HCT116 (cell line): ENCODE results near the gene CISD3. TPM values are rescaled to one million over a fixed set of nuclear protein-coding genes. Genes with fewer than 3 reads are reported as not detected.

Experiments used
- ATAC-seq: fragments of 200-7000 bp; cut with Tn5 transposase; 2 replicates; pipeline ENCODE4 v1.9.1; 2020; ENCODE audit warnings: mild to moderate bottlenecking, moderate library complexity
- BruUV-seq: library from RNA; stranded (reverse); fragments of 400-500 nt; replicated peaks from 2 replicates; lab custom pipeline; 2021; lab: Mats Ljungman, UMichigan
- CTCF ChIA-PET: fragments of 300-600 bp; sonication (Branson Sonifier 250); formaldehyde crosslinking; loops from one replicate; lab custom pipeline; 2021; ENCODE audit warnings: antibody characterized with exemption; lab: Charles Lee
- POLR2A ChIA-PET: fragments of 300-600, 350-600 bp; sonication (Branson Sonifier 250); formaldehyde crosslinking; loops from one replicate; lab custom pipeline; 2021; ENCODE audit warnings: antibody characterized with exemption; lab: Charles Lee
- RAD21 ChIA-PET, 2 experiments: fragments of 300-600 bp; sonication (Branson Sonifier 250); formaldehyde crosslinking; loops; one replicate each; lab custom pipeline; 2023; ENCODE audit warnings: low total read pairs in 2 of 2; ENCODE audit not compliant: uncharacterized antibody in 2 of 2, unreplicated experiment in 2 of 2, low non-redundant PET in 1 of 2; lab: Charles Lee
- DNase-seq: peaks from one replicate; pipeline ENCODE4 v3.0.0-alpha.2; 2010; ENCODE audit warnings: low read depth, low spot score
- H2AFZ ChIP-seq: fragments of 200-600 bp; shearing (Covaris generic), sonication (generic); 2 replicates; pipeline ENCODE4 v1.6.1; 2017; ENCODE audit warnings: low read depth, mixed run types, mixed read lengths, antibody characterized with exemption, low read length; ENCODE audit not compliant: poor library complexity, severe bottlenecking
- H3K27ac ChIP-seq: 2 replicates; pipeline ENCODE4 v1.5.1; 2012; ENCODE audit warnings: low read depth, low read length
- H3K27me3 ChIP-seq: fragments of 200-600 bp; sonication (generic); 2 replicates; pipeline ENCODE4 v1.6.1; 2016; ENCODE audit warnings: mixed run types, low read length, mixed read lengths; ENCODE audit not compliant: insufficient read depth
- H3K36me3 ChIP-seq, 2 experiments: fragments of 200-500 bp in 1 of 2; fragments of 200-600 bp in 1 of 2; sonication (Bioruptor generic) in 1 of 2; sonication (generic) in 1 of 2; 2 replicates each; pipeline versions ENCODE4 v1.5.1 to v1.6.1; 2014 to 2016; ENCODE audit warnings: low read length in 2 of 2, inconsistent platforms in 1 of 2, mixed read lengths in 1 of 2, mixed run types in 1 of 2; ENCODE audit not compliant: insufficient read depth in 2 of 2, control insufficient read depth in 1 of 2
- H3K4me1 ChIP-seq, 2 experiments: fragments of 200-600 bp in 1 of 2; sonication (generic) in 1 of 2; 2 replicates each; pipeline versions ENCODE4 v1.5.1 to v1.6.1; 2012 to 2017; ENCODE audit warnings: low read length in 2 of 2, inconsistent platforms in 1 of 2, mild to moderate bottlenecking in 1 of 2, mixed read lengths in 1 of 2, mixed run types in 1 of 2, moderate library complexity in 1 of 2; ENCODE audit not compliant: insufficient read depth in 2 of 2, control insufficient read depth in 1 of 2
- H3K4me2 ChIP-seq: fragments of 200-600 bp; sonication (generic); 2 replicates; pipeline ENCODE4 v1.6.1; 2017; ENCODE audit warnings: mixed run types, low read length, mixed read lengths
- H3K4me3 ChIP-seq, 2 experiments: fragments of 200-600 bp in 1 of 2; sonication (generic) in 1 of 2; replicated peaks in 1 of 2; 2 replicates each; pipeline ENCODE4 v1.5.1; 2011 to 2016; ENCODE audit warnings: low read length in 2 of 2, control low read depth in 1 of 2, low read depth in 1 of 2, mild to moderate bottlenecking in 1 of 2, mixed read lengths in 1 of 2, mixed run types in 1 of 2
- H3K79me2 ChIP-seq: fragments of 200-600 bp; sonication (generic); 2 replicates; pipeline ENCODE4 v1.6.1; 2017; ENCODE audit warnings: mild to moderate bottlenecking, mixed run types, low read length, moderate library complexity, mixed read lengths; ENCODE audit not compliant: insufficient read depth
- H3K9ac ChIP-seq: fragments of 200-600 bp; sonication (generic); 2 replicates; pipeline ENCODE4 v1.6.1; 2016; ENCODE audit warnings: low read length, mixed read lengths
- H3K9me2 ChIP-seq: fragments of 200-600 bp; sonication (generic), shearing (Covaris generic); 2 replicates; pipeline ENCODE4 v1.6.1; 2017; ENCODE audit warnings: mixed run types, mild to moderate bottlenecking, moderate library complexity; ENCODE audit not compliant: insufficient read depth
- H3K9me3 ChIP-seq, 2 experiments: fragments of 200-500 bp in 1 of 2; fragments of 200-600 bp in 1 of 2; sonication (Bioruptor generic) in 1 of 2; sonication (generic) in 1 of 2; 2 replicates each; pipeline ENCODE4 v1.6.1; 2014 to 2017; ENCODE audit warnings: low read length in 2 of 2, mixed read lengths in 2 of 2, inconsistent platforms in 1 of 2, low read depth in 1 of 2, mild to moderate bottlenecking in 1 of 2, mixed run types in 1 of 2, moderate library complexity in 1 of 2; ENCODE audit not compliant: control insufficient read depth in 1 of 2, insufficient read depth in 1 of 2
- H4K20me1 ChIP-seq: fragments of 200-600 bp; sonication (generic), shearing (Covaris generic); 2 replicates; pipeline ENCODE4 v1.6.1; 2017; ENCODE audit warnings: mixed run types, mild to moderate bottlenecking, moderate library complexity; ENCODE audit not compliant: insufficient read depth
- CBX3 ChIP-seq: IDR thresholded peaks from 2 replicates; pipeline ENCODE4 v1.6.1; 2012; ENCODE audit warnings: low read depth
- CEBPB ChIP-seq: IDR thresholded peaks from 2 replicates; pipeline ENCODE4 v1.6.1; 2012; ENCODE audit warnings: low read depth
- EGR1 ChIP-seq: IDR thresholded peaks from 2 replicates; pipeline ENCODE4 v1.6.1; 2012; ENCODE audit warnings: low read depth
- EZH2 ChIP-seq: fragments of 200-600 bp; sonication (generic); IDR thresholded peaks from 2 replicates; pipeline ENCODE4 v1.6.1; 2017; ENCODE audit warnings: antibody characterized with exemption, mixed run types
- EZH2phosphoT487 ChIP-seq: fragments of 200-600 bp; IDR thresholded peaks from 2 replicates; pipeline ENCODE4 v1.6.1; 2018; ENCODE audit warnings: antibody characterized with exemption, borderline replicate concordance
- FOSL1 ChIP-seq: IDR thresholded peaks from 2 replicates; pipeline ENCODE4 v1.6.1; 2012; ENCODE audit warnings: low read depth
- MAX ChIP-seq: IDR thresholded peaks from 2 replicates; pipeline ENCODE4 v1.6.1; 2012
- POLR2A ChIP-seq: IDR thresholded peaks from 2 replicates; pipeline ENCODE4 v1.7.0; 2011; ENCODE audit warnings: borderline replicate concordance; ENCODE audit not compliant: insufficient read depth, insufficient read length; ENCODE audit errors: extremely low read depth
- POLR2AphosphoS5 ChIP-seq: IDR thresholded peaks from 2 replicates; pipeline ENCODE4 v1.6.1; 2011; ENCODE audit warnings: mild to moderate bottlenecking, low read depth, low read length, moderate library complexity
- RAD21 ChIP-seq: IDR thresholded peaks from 2 replicates; pipeline ENCODE4 v1.6.1; 2012; ENCODE audit warnings: low read depth, mild to moderate bottlenecking
- REST ChIP-seq: IDR thresholded peaks from 2 replicates; pipeline ENCODE4 v1.6.1; 2012; ENCODE audit warnings: low read depth
- SIN3A ChIP-seq: IDR thresholded peaks from 2 replicates; pipeline ENCODE4 v1.6.1; 2012; ENCODE audit warnings: low read depth
- SRF ChIP-seq: IDR thresholded peaks from 2 replicates; pipeline ENCODE4 v1.6.1; 2012; ENCODE audit warnings: low read depth
- TCF7L2 ChIP-seq: IDR thresholded peaks from 2 replicates; pipeline ENCODE4 v1.7.0; 2011; ENCODE audit warnings: borderline replicate concordance, inconsistent platforms; ENCODE audit not compliant: insufficient read depth, insufficient read length; ENCODE audit errors: extremely low read depth
- YY1 ChIP-seq: IDR thresholded peaks from 2 replicates; pipeline ENCODE4 v1.6.1; 2011; ENCODE audit warnings: low read length, low read depth, moderate library complexity, mild to moderate bottlenecking; ENCODE audit not compliant: insufficient replicate concordance; ENCODE audit errors: extremely low read depth
- ZBTB33 ChIP-seq: IDR thresholded peaks from 2 replicates; pipeline ENCODE4 v1.6.1; 2011; ENCODE audit warnings: mild to moderate bottlenecking, low read length, moderate library complexity; ENCODE audit not compliant: insufficient replicate concordance; ENCODE audit errors: extremely low read depth
- ZFX ChIP-seq: fragments of 450-650 bp; IDR thresholded peaks from 2 replicates; pipeline ENCODE4 v1.6.1; 2017
- ZNF274 ChIP-seq: fragments of 200-500 bp; sonication (Bioruptor generic); IDR thresholded peaks from 2 replicates; pipeline ENCODE4 v1.6.1; 2014; ENCODE audit warnings: mild to moderate bottlenecking, low read depth, low read length, inconsistent platforms
- intact Hi-C: fragments of 100-400 bp; cut with micrococcal nuclease; formaldehyde crosslinking; loops from 2 replicates; pipeline ENCODE4 v1.10.0; 2022
- total RNA-seq: library from RNA; stranded (reverse); gene quantifications from one replicate; pipeline ENCODE4 v1.2.1, GENCODE V29; 2021; ENCODE audit not compliant: unreplicated experiment
- TF ChIP-seq, protein P1 (sequence below): IDR thresholded peaks from 2 replicates; pipeline ENCODE4 v1.6.1; 2012

Gene CISD3
- total RNA-seq, 1 experiment from 2014 or later: 50.2 TPM

GRCh38 chr17:38710985-38711384 lies 19.2 kb upstream of the CISD3 start:
- no peak for DNase-seq
- BruUV-seq: no TSS peak
- Histone ChIP-seq H3K4me2 (no peak overlapping the region), H3K36me3 (peaks cover 20 to 46% of the 10 kb centered on the region in 2 experiments; a peak in 3 of 4 replicates), H3K27me3 (no peaks in the 10 kb centered on the region), H2AFZ (no peak overlapping the region), H3K79me2 (peaks cover 32% of the 10 kb centered on the region), H3K27ac (no peak overlapping the region), H3K9me3 (no peaks in the 10 kb centered on the region), H3K4me1 (peaks cover 6 to 20% of the 10 kb centered on the region in 2 experiments; a peak in 3 of 4 replicates), H3K4me3 (no peak overlapping the region), H3K9me2 (no peaks in the 10 kb centered on the region), H4K20me1 (no peaks in the 10 kb centered on the region), H3K9ac (no peak overlapping the region)
- intact Hi-C loops: no loop called here
- no peak for ATAC-seq
- ChIA-PET CTCF (no interaction called here), POLR2A (no interaction called here), RAD21 (no interaction called here)
- no peak for TF ChIP-seq RAD21
- TF ChIP-seq ZBTB33: no peak
- no peak for TF ChIP-seq FOSL1
- no peak for TF ChIP-seq SIN3A
- no peak for TF ChIP-seq CEBPB
- no peak for TF ChIP-seq MAX
- TF ChIP-seq YY1: no peak
- TF ChIP-seq EZH2: no peak
- no peak for TF ChIP-seq SRF
- TF ChIP-seq, protein P1, sequence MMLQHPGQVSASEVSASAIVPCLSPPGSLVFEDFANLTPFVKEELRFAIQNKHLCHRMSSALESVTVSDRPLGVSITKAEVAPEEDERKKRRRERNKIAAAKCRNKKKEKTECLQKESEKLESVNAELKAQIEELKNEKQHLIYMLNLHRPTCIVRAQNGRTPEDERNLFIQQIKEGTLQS: no peak
- no peak for TF ChIP-seq REST
- TF ChIP-seq ZNF274: no peak
- no peak for TF ChIP-seq EGR1
- TF ChIP-seq POLR2AphosphoS5: no peak
- no peak for TF ChIP-seq ZFX
- TF ChIP-seq CBX3: no peak
- no peak for TF ChIP-seq TCF7L2
- no peak for TF ChIP-seq EZH2phosphoT487
- no peak for TF ChIP-seq POLR2A
